HL-60/S4 treated with phorbol 12-myristate 13-acetate at 8.2 ng/mL for 4 days and 3 days (cell line): ENCODE data around the gene AGBL2.
"Not testable (repeated sequence)": the region's sequence is repeated elsewhere in the genome, so short reads cannot be mapped to it uniquely, and the experiment has no call there.

Source experiments
- in situ Hi-C: fragments of 300-500 bp; cut with MboI; formaldehyde crosslinking; loops from 2 replicates; pipeline ENCODE4 v1.15.0; 2022; ENCODE audit warnings: low sequenced_read_pairs

AGBL2 gene

GRCh38 chr11:47715082-47715669, at the start of gene AGBL2:
AGBL2 (minus strand) TSS chr11:47715369; CDS start chr11:47714650, 719 bp downstream.
- in situ Hi-C loops: no loop called here

DNA sequence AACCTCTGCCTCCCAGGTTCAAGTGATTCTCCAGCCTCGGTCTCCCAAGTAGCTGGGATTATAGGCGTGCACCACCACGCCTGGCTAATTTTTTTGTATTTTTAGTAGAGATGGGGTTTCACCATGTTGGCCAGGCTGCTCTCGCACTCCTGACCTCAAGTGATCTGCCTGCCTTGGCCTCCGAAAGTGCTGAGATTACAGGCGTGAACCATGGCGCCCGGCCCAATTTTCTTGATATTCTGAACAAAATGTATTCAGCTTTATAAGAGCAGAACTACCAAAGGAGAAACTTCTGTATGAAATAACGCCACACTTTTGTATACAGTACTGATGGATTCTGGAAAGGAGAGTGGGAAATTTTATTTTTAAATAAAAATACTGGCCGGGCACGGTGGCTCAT, 44.1 kb upstream of the AGBL2 start:
- in situ Hi-C loops: not testable (repeated sequence)

GRCh38 chr11:47756208-47756607, 41.0 kb upstream of the AGBL2 start:
- in situ Hi-C loops: no loop called here

- in situ Hi-C loops: no loop called here
Measured at GRCh38 chr11:47750725-47751124, 35.6 kb upstream of the AGBL2 start.

DNA sequence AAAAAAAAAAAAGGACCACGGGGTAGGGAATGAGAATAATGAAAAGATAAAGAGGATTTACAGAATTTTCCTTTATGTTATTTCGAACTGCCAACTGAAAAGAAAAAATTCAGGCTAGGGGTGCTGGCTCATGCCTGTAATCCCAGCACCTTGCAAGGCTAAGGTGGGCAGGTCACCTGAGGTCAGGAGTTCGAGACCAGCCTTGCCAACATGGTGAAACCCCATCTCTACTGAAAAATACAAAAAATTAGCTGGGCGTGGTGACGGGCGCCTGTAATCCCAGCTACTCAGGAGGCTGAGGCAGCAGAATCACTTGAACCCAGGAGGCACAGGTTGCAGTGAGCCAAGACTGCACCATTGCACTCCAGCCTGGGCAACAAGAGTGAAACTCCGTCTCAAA, 27.3 kb upstream of the AGBL2 start:
- in situ Hi-C loops: loop anchor here (25.0 kb wide), 1 partner anchor 455 kb away; no protein-coding TSS in a partner anchor

DNA sequence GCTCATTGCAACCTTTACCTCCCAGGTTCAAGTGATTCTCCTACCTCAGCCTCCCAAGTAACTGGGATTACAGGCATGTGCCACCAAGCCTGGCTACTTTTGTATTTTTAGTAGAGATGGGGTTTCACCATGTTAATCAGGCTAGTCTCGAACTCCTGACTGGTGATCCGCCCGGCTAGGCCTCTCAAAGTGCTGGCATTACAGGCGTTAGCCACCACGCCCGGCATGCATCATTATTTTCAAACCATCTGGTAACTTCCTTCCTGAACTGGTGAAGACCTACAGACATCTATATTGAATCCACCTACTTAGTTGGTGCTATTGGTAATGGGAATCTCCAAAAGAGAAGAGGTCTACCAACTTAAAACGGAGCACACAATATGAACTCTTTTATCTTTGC, 22.6 kb upstream of the AGBL2 start:
- in situ Hi-C loops: loop anchor here (25.0 kb wide), 1 partner anchor 451 kb away; no protein-coding TSS in a partner anchor

DNA sequence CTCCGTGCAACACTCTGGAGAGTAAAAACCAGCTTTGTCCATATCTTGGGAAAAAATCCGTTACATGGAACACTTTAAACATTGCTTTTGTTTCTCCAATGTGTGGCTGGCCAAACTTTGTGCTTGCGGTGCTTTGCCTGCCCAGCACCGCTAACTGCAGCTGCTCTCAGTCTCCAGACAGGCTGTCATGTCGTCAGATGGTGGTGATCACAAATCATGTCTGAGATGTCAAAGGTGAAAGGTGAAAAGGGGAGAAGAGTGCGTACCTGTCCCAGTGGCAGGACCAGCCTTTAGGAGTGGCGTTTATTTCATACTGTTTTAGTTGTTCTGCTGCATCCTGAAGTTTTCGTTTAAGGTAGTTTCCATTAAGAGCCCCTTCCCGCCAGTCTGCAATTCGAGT, 17.1 kb upstream of the AGBL2 start:
- in situ Hi-C loops: loop anchor here (25.0 kb wide), 1 partner anchor 445 kb away; no protein-coding TSS in a partner anchor

GRCh38 chr11:47731475-47731874, 16.3 kb upstream of the AGBL2 start:
- in situ Hi-C loops: loop anchor here (25.0 kb wide), 1 partner anchor 444 kb away; no protein-coding TSS in a partner anchor

- in situ Hi-C loops: loop anchor here (25.0 kb wide), 1 partner anchor 440 kb away; no protein-coding TSS in a partner anchor
Measured at GRCh38 chr11:47726878-47727514, 11.8 kb upstream of the AGBL2 start.

DNA sequence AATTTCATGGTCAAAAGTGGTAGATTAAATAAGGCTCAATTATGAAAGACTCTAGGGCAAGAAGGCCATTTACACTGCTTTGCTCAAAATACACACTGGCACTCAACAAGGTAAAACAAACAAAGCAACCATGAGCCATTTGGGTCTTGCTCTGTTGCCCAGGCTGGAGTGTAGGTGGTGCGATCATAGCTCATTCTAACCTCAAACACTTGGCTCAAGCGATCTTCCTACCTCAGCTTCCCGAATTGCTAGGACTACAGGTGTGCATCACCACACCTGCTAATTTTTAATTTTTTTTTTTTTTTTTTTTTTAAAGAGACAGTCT, 10.9 kb upstream of the AGBL2 start:
- in situ Hi-C loops: loop anchor here (25.0 kb wide), 1 partner anchor 439 kb away; no protein-coding TSS in a partner anchor

DNA sequence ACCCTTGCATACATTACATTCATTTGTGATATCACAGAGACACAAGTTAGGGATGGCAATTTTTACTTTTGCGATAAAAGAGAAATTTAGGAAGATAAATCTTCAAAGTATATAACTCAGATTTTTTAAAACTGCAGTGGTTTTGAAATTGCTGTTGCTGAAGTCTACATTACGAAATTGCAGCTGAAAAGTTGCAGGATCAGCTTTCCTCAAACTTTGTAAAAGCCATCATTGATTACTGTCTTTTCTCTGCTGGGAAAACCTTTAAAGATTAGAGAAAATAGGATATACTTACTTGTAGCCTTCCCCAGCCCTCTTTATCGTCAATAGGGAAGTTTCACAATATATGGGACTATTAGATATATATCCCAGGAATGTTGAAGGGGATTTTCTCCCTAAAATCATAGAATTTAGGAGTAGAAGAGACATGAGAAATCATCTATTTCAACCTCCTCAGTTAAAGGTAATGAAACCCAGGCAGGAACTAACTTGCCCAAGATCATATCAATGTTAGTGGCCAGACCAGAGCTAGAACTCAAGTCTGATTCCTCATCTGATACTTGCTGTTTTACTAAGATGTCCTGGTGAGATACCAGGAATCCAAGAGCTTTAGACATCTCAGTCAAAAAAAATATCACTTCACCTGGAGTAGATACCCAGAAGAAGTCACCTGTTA, 10.4 kb upstream of the AGBL2 start:
- in situ Hi-C loops: loop anchor here (25.0 kb wide), 1 partner anchor 438 kb away; no protein-coding TSS in a partner anchor

GRCh38 chr11:47724041-47724729, 9.0 kb upstream of the AGBL2 start:
- in situ Hi-C loops: no loop called here

- in situ Hi-C loops: no loop called here
Measured at GRCh38 chr11:47723041-47723440, 7.9 kb upstream of the AGBL2 start.

- in situ Hi-C loops: no loop called here
Measured at GRCh38 chr11:47720651-47721050, 5.5 kb upstream of the AGBL2 start.

DNA sequence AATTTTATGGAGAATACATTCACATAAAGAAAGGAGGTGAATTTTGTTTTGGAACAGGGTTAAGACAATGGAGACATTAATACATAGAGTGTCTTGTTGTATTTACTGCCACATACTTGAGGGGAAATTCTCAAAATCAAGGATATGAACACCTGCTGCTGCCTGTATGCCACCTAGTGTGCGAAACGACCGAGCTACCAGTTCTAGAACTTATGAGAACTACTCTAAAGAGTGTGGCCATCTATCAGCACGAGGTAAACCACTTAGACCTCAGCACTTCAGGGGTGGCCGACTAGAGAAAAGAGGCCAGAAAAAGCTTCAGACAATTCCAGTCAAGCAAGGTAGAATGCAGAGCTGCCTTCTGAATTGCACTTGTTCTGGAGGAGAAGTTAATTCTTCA, 1.5 kb upstream of the AGBL2 start:
- in situ Hi-C loops: no loop called here

DNA sequence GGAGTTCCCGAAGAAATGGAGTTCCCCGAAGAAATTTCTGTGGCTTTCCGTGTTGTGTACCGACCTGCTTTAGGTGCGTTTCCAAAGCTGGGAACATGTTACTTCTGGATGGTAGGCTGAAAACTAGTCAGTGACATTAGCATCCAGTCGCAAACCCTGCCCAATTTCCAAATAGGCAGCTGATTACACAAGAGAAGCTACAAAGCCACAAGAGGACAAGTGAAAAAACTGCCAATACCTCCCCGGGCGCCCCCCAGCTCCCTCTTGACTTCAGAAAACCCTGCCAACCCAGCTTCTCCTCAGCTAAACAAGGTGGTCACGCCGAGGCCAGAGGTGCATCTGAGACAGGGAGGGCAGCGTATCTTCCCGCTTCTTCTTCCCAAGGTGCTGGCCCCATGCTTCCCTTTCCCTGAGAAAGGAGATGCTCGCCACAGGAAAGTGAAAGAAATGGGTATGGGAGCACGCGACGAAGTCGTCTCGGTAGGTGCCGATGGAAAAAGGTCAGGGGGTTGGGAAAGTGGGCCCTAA, 551 bp downstream of the AGBL2 start:
- in situ Hi-C loops: no loop called here

- in situ Hi-C loops: no loop called here
Measured at GRCh38 chr11:47711816-47712215, 3.4 kb downstream of the AGBL2 start.

DNA sequence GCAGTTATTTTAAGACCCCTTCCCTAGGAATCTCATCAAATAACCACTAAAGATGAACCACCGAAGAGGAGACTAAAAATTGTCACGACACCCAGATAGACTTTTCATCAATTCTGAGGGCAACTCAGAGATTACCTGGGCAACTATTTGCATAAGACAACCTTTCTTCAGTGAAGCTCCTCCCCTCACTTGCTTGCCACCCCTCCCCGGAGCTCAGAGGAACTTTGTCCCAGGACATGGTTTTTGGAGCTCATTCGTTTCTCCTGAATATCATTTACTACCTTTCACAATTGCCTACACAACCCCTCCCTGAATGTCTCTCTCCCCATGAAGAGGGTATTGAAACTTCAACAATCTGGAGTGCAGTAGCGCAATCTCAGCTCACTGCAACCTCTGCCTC, 3.9 kb downstream of the AGBL2 start:
- in situ Hi-C loops: no loop called here

DNA sequence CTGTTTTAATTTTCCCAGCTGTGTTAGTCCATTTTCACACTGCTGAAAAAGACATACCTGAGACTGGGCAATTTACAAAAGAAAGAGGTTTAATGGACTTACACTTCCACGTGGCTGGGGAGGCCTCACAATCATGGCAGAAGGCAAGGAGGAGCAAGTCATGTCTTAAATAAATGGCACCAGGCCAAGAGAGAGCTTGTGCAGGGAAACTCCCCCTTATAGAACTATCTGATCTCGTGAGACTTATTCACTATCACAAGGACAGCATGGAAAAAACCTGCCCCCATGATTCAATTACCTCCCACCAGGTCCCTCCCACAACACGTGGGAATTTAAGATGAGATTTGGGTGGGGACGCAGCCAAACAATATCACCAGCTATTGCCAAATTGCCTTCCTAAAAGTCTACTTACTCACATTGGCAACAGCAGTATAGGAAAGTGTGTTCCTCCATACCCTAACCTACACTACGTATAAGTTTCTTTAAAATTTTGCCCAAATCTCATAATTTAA, 7.8 kb downstream of the AGBL2 start:
- in situ Hi-C loops: not testable (repeated sequence)

DNA sequence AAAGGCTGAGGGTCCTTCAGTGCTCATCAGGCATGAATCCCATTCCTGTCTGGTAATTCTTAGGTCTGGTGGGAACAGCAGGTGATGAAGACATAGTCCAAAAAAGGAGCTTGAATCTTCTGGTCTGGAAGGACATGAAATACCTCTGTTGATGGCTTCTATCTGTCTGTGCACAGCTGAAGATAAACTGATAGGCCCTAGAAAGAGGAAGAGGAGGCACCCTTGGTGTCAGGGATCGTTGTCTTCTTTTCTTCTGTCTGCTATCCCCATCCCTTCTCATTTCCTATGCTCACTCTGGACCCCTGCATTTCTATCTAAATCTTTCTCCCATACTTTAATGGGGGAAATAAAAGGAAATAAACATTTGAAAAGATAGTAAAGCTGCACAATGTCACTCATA, 9.4 kb downstream of the AGBL2 start:
- in situ Hi-C loops: no loop called here

GRCh38 chr11:47691979-47692378, 23.2 kb downstream of the AGBL2 start:
- in situ Hi-C loops: no loop called here
